H54 (cell line): ENCODE results near the gene TRIM62.
A peak's percentile ranks its signal among the peaks of the same experiment; 100 is the strongest.
"Not testable (repeated sequence)": the region's sequence is repeated elsewhere in the genome, so short reads cannot be mapped to it uniquely, and the experiment has no call there.

Experiments used
- DNase-seq: peaks from one replicate; pipeline ENCODE4 v3.0.0; 2011; ENCODE audit warnings: low spot score, mixed read lengths; ENCODE audit not compliant: insufficient read length
- FAIRE-seq: peaks from 3 replicates; lab custom pipeline; 2011; peaks lifted over from hg19 to GRCh38; lab: Jason Lieb, UNC
- POLR2A ChIP-seq: IDR thresholded peaks from 2 replicates; pipeline ENCODE4 v1.6.1; 2011; ENCODE audit warnings: low read depth, mild to moderate bottlenecking, low read length

TRIM62 gene

DNA sequence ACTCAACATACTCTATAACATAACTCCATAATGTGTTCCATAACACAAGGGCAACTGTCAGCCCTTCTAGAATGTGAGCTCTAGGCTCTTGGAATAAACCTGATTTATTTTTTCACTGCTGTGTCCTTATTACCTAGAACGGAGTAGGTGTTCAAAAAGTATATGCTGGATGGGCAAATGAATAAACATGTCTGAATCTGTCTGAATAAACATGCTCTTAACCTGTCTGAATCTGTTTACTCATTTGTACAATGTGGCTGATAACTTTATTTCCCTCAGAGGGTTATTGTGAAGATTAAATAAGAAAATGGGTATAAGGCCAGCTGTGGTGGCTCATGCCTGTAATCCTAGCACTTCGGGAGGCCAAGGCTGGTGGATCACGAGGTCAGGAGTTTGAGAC is 58.6 kb downstream of the TRIM62 start:
- DNase-seq: no peak
- no peak for FAIRE-seq
- no peak for TF ChIP-seq POLR2A

DNA sequence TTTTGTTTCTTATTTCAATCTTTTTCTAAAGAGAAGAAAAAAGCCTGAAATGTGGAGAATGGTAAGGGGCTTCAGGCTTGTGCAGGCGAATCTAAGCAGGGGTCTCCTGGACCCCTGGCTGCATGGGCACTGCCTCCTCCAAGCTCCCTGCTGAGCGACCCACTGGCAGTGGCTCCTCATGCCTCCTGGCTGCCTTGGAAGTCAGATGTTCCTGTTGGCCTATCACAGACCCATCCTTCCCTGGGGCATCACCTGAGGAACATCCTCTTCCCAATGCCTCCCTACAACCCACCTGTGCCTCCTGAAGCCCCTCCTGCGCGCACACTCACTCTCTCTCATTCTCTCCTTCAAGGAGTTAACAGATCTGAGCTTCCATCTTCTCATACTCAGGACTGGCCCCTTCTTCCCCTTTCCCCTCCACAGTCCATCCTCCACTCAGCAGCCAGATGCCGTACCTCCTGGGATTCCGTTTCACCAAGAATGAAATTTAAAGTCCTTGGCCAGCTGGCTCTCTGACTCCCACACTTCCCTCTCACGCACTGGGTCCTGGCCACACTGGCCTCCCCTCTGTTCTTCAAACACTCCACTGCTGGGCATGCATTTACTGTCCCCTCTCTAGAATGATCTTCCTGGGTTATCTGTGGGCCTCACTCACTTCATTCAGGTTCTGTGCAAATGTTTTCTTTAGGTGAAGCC is 59.2 kb downstream of the TRIM62 start:
- FAIRE-seq: no peak
- no peak for TF ChIP-seq POLR2A
- DNase-seq: no peak

DNA sequence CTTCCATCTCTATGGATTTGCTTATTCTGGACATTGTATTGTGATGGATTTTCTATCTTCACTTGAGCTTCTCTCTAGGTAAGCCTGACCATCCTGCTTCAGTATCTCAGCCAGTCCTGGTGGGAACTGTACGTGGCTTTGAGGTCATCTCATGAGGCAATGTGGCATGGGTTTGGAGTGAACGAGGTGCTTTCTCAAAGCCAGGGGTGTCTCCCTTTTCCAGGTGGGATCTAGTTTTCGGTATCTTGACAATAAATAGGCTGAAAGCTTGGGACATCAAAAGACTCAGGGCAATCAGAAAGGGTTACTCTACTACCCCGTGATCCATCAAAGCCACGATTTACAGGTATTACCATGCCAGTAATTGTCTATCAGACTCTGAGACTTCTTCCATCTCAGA is 60.1 kb downstream of the TRIM62 start:
- no peak for FAIRE-seq
- no peak for DNase-seq
- TF ChIP-seq POLR2A: no peak

DNA sequence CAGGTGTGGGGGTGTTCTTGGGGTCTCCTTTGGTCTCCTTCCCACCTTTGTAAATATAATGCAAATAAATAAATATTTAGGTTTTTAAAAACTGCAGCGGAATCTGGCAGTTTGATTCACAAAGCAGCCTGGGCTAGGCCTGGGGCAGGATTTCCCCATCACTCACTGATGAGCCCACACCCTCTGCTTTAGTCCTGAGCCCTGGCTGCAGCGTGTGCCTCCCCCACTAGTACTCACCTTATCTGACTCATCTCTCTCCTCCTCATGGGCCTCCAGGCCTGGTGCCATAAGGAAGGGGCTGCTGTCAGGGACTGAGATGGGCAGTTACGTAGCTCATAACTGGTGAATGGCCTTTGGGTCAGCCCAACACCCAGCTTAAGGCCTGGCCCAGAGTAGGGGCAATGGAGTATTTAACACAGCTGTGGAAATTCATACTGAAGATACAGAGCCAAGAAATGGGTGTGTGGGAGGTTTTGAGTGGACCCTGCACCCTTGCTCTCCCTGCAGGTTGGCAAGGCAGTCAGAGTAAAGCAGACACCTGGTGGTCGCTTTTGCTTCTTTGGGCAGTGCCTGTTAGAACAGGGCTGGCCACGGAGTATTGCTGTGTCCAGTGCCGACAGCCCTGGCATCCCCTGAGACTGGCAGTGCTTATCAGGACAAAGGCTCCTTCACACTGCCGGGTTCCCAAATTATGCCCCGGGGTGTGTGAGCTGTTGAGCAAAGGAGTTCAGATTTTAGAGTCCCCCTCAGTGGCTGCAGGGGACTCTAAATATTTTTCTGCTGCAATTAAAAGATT is 61.2 kb downstream of the TRIM62 start:
- no peak for FAIRE-seq

DNA sequence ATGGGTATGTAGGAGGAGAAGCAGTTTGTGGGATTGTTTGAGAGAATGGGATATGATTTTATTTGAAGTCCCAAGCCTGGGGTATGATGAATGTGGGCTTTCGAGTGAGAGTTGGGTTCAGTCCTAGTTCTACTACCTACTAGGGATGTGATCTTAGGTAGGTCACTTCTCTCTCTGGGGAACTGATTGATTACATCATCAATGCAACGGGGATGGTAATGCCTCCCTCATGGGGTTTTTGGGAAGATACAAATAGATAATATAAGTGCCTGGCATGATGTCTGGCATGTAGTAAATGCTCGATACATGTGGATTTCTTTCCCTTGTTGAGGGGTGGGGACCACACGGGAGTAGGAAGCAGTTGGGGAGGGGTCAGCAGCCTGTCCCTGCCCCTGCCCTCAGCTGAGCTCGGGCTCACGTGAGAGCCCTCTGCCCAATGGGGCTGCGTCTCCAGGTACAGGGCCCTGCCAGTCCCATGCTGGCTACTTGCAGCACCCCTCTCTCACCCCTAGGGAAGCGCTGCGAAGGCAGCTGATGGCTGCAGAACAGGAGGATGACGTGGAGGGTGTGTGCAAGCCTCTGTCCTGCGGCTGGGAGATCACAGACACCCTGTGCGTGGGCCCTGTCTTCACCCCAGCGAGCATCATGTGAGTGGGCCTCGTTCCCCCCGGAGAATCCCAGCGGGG is 62.2 kb downstream of the TRIM62 start:
- TF ChIP-seq POLR2A: no peak
- no peak for DNase-seq
- no peak for FAIRE-seq

More for the DNA sequence above, 61.2 kb downstream of the TRIM62 start:
- no peak for TF ChIP-seq POLR2A
- no peak for DNase-seq

DNA sequence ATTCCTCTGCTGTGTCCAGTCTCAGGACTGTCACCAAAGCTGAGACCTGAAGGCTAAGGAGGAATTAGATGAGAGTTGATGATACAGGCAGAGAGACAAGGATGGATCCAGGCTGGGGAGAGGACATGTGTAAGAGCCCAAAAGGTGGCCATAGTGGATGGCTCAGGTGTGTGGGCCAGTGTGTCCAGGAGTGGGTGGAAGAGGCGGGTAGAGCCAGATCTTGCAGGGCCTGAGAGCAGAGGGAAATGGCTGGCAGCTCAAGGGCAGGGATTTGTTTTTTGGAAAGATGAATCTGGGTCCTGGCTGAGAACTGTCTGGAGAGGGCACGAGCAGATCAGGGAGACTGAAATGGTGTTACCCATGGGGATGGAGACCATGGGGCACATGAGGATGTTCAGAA is 62.8 kb downstream of the TRIM62 start:
- DNase-seq (no peak), FAIRE-seq (no peak)
- no peak for TF ChIP-seq POLR2A

DNA sequence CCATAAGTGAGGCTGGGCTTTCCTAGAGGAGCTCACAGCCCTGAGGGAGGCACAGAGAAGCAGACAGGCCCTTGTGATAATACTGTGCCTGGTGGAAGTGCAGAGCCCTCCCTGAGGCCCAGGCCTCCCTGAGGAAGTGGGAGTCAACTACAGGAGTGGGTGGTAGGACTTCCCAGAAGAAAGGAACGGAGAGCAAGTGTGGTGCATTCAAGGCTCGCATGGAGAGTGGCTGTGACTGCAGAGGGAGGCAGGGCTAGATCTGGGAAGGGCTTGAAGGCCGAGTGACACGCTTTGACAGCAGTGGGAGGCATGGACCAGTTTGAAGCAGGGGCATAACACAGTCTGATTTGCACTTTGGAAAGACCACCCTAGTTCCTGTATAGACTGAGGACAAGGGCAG is 63.6 kb downstream of the TRIM62 start:
- FAIRE-seq (no peak), DNase-seq (no peak)
- TF ChIP-seq POLR2A: no peak

DNA sequence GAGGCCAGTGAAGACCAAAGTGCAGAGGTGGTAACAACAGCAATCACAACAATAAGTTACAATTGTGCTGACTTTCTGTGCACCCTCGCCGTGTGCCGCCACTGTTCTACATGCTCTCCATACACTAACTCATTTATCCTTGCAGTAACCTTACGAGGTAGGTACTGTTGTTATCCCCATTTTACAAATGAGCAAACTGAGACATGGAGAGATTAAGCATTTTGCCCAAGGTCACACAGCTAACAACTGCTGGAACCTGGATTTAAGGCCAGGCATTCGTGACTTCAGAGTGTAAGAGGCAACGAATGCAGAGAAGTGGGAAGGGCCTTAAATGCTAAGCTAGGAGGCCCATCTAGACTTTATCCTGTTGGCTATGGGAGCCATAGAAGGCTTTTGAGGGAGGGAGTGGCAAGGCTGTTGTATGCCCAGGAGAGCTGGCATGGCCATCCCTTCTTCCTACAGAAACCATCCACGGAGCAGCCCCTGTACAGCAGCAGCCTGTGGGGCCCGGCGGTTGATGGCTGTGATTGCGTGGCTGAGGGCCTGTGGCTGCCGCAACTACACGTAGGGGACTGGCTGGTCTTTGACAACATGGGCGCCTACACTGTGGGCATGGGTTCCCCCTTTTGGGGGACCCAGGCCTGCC is 64.3 kb downstream of the TRIM62 start:
- no peak for DNase-seq
- FAIRE-seq: no peak
- TF ChIP-seq POLR2A: no peak

DNA sequence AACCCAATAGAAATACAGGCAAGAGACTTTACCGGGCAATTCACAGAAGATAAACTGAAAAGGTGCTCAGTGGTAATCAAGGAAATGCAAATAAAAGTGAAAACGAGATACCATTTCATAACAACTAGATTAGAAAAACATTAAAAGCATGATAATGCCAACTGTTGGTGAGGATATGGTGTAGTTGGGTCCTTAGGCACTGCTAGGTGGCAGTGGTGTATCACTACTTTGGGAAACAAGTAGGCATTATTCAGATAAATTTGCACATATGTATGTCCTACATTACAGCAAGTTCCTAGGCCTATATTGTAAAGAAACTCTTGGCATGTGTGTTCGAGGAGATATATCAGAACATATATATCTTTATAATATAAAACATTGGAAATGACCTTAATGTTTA is 69.9 kb downstream of the TRIM62 start:
- FAIRE-seq: peak; percentile 84
- TF ChIP-seq POLR2A: no peak
- no peak for DNase-seq

DNA sequence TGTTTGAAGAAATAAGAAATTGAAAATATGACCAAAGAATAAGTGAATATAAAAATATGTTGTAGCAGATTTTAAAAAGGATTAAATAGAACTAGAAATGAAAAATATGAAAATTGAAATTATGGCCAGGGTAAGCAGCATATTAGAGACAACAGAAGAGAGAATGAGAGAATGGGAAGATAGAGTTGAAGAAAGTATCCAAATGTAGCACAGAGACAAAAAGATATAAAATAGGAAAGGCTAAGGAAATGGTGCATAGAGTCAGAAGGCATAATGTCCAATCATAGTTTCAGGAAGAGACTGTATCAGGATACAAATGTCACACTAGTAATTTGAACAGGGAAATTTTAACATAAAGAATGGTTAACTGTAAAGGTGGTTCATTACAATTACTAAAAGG is 71.4 kb downstream of the TRIM62 start:
- TF ChIP-seq POLR2A: no peak
- DNase-seq (no peak), FAIRE-seq (no peak)

DNA sequence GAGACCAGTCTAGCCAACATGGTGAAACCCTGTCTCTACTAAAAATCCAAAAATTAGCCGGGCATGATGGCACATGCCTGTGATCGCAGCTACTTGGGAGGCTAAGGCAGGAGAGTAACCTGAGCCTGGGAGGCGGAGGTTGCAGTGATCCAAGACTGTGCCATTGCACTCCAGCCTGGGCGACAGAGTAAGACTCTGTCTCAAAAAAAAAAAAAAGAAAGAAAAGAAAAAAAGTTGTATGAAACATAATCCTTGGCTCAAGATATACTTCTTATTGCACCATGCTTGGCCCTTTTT is 81.8 kb downstream of the TRIM62 start:
- not testable (repeated sequence) for FAIRE-seq

DNA sequence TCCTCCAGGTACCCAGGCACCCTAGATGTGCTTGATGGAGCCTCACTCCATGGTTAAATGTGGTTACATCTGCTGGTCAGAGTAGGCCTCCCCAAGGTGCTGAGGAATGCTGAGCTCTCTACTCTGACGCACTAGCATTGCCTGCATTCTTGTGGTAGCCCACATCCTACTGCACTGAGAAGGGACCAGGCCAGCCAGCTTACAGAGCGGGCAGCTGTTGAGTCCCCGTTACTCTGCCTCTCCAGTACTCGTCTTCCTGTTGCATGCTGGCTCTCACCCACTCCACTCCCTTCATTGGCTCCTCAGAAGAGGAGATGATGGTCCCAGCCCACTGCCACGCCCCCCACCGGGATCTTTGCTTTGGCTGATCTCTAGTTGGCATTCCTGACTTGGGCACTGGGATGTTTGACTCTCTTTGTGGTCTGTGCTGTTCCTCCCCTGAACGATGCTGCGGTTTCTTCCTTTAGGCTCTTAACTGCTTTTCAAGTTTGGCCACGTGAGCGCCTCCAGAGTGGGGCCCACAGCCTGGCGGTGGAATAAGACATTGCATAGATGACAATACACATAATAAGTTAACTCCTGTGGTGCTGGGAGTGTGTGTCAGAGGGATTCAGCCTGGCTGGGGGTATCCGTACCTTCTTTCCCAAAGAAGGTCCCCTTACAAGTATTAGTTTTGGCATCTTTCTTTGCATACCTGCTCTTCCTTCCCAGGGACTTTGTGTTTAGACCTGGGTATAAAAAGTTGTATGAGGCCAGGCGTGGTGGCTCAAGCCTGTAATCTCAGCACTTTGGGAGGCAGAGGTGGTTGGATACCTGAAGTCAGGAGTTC is 82.3 kb downstream of the TRIM62 start:
- FAIRE-seq: peak; percentile 97

More for the DNA sequence above, 81.8 kb downstream of the TRIM62 start:
- DNase-seq: not testable (repeated sequence)

DNA sequence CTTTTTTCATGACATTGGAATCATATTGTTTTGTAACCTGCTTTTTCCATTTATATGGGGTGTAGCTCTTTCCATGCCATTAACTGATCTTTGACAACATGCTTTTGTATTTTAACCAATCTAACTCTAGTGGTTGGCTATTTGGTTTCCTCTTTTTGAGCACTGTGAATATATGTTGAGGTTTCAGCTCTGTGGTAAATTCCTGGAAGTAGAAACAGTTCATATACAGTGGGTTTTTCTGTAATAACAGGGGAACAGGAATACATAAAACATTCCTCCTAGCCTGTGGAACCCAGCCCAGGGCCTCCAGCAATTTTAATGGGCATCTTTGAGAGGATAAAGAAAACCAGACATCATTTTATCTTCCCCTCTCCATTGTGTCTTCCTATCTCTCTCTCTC is 83.5 kb downstream of the TRIM62 start:
- no peak for DNase-seq
- no peak for FAIRE-seq
- no peak for TF ChIP-seq POLR2A

More for the DNA sequence above, 82.3 kb downstream of the TRIM62 start:
- no peak for TF ChIP-seq POLR2A
- DNase-seq: peak; percentile 85
